Hematopoietic multipotent progenitor cell treated with erythropoietin and hydrocortisone succinate and interleukin-3 and kit ligand, for 6 days (in vitro differentiated cells): ENCODE measurements around the gene PRICKLE2.

Experiments used
- DNase-seq: peaks from one replicate; pipeline ENCODE4 v3.0.0-alpha.2; 2015

Gene PRICKLE2

DNA sequence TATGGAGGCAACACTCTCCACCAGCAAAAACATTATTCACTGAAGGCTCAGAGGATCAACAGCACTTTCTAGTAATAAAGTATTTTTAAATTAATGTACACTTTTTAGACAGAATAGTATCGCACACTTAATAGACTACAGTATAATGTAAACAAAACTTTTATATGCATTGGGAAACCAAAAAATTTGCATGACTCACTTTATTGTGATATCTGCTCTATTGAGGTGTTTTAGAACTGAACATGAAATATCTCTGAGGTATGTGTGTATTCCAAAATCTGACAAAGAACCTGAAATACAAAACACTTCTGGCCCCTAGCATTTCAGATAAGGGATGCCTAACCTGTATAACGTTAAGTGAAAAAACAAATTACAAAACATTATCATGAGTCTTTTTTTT, 99.7 kb downstream of the PRICKLE2 start:
- no peak for DNase-seq

GRCh38 chr3:64123931-64124330, 101.3 kb downstream of the PRICKLE2 start:
- no peak for DNase-seq

- DNase-seq, result no peak
Measured at GRCh38 chr3:64122476-64122875, 102.8 kb downstream of the PRICKLE2 start.

DNA sequence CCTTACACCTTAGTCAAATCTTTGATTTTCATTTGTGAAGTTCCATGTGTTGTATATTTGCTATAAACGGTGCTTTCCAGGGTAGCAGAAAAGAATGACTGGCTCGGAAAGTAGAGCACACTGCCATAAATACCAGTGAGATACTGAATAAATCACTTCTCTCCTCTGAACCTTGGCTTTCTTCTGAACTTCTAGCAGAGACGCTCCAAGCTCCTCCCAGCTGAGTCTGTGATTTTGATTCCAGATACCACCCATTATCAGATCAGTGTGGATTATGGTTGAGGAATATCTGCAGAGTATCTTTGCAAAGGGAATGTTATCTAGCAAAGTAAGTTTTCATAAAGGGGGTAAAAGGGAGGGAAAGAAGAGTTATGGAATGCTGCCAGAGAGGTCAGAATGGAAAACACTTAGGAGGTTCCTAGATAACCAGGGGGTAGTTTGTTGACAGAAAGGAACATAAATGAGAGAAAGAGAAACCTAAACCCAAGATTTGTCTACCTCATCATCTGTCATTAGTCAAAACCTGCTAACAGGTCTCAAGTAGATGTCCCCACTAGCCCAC, 103.4 kb downstream of the PRICKLE2 start:
- DNase-seq, result no peak

- no peak for DNase-seq
Measured at GRCh38 chr3:64120876-64121275, 104.4 kb downstream of the PRICKLE2 start.

DNA sequence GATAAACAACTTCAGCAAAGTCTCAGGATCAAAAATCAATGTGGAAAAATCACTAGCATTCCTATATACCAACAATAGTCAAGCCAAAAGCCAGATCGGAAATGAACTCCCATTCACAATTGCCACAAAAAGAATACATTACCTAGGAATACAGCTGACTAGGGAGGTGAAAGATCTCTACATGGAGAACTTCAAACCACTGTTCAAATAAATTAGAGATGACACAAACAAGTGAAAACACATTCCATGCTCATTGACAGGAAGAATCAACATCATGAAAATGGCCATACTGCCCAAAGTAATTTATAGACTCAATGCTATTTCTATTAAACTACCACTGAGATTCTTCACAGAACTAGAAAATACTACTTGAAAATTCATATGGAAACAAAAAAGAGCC, 107.8 kb downstream of the PRICKLE2 start:
- no peak for DNase-seq

DNA sequence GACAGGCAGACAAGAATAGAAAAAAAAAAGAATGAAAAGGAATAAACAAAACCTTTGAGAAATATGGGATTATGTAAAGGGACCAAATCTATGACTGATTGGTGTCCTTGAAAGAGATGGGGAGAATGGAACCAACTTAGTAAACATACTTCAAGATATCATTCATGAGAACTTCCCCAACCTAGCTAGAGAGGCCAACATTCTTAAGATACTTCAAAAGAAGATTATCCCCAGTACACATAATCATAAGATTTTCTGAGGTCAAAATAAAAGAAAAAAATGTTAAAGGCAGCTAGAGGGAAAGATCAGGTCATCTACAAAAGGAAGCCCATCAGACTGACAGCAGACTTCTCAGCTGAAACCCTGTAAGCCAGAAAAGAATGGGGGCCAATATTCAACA, 110.6 kb downstream of the PRICKLE2 start:
- DNase-seq, result no peak

GRCh38 chr3:64111872-64112271, 113.4 kb downstream of the PRICKLE2 start:
- no peak for DNase-seq

GRCh38 chr3:64111083-64111482, 114.2 kb downstream of the PRICKLE2 start:
- no peak for DNase-seq

DNA sequence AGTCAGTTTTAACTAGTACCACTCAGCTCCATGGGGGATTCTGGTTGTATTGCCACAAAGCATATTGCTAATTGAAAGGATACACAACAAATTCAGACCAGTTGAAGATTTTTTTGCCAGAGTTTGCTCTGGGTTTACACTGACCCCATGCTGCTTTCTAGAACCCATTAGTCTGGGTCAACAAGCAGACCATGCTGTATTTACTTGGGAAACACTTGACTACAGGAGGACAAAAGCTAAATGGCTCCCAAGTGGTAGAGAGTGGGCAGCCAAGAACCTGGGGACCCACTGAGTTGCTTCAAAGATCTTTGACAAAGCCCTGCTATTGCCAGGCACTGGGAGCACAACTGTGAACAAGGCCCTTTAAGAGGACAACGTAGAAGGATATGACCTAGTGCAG, 115.2 kb downstream of the PRICKLE2 start:
- no peak for DNase-seq

DNA sequence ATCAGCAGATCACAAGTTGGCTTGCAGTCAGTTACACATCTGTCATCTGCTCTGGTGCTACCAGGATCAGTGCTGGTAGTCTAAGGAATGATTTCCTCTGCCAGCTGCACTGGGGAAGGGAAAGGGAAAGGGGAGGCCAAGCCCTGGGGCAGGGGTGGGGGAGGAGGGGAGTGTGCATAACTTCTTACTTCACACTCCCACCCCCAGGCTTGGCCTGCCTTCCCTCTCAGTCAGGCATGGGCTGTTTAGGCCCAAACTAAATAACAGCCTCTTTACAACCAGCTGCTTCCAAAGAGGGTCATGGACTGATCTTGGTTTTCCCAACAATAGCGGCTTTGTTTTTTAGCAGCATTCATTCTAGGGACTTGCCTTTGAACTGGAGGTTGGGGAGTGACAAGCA, 115.8 kb downstream of the PRICKLE2 start:
- no peak for DNase-seq

DNA sequence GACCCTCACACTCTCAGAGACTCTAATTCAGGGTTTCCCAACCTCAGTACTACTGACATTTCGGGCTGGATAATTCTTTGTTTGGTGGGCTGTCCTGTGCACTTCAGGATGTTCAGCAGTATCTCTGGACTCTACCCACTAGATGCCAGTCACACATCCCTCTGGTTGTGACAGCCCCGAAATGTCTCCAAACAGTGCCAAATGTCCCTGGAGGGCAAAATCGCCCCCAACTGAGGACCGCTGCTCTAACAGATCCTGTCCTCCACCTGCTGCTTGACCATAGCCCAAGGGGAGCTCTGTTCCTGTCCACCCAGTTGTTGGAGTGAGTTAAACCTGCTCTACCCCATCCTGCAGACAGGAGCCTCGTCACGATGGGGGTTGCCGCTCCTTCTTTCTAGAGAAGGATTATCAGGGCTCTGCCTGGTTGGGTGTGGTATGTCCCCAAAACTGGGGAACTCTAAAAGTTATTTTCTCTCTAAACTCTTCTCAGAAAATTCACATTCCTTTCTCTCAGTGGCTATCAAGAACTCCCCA, 116.4 kb downstream of the PRICKLE2 start:
- DNase-seq, result no peak

DNA sequence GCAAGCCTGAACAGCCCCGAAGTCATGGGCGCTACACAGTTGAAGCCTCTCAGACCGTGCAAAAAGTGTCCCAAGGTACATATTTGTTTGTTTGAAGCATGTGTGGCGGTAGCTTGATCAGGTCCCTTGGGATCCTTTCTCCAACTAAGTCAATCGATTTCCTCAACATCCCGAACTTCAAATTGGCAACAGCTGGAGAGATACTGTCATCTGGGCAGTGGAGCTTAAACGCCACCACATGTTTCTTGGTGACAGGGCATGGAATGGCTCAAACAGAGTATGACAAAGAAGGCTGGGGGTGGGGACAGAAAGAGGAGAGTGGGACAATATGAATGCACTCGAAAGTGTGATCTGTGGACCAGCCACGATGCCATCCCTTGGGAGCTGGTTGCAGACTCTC, 117.0 kb downstream of the PRICKLE2 start:
- no peak for DNase-seq

GRCh38 chr3:64107190-64107589, 118.1 kb downstream of the PRICKLE2 start:
- no peak for DNase-seq

DNA sequence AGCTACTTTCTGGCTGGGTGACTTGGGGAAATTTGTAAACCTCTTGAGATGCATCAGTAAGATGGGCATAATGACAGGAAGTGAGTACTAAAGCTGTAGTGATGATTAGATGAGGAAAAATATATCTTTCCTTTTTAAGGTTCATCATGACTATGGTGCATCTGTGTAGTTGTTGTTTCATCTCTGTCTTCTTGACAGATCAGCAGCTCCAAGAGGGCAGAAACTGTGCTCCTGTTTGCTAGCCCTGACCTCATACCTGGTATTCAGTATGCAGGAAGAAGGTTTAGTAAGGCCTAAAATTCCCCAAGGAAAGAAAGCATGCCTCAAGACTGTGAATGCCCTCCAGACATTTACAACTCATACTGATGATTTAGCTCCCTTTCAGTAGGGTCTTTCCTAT, 119.5 kb downstream of the PRICKLE2 start:
- DNase-seq, result no peak

- no peak for DNase-seq
Measured at GRCh38 chr3:64104691-64105111, 120.6 kb downstream of the PRICKLE2 start.

DNA sequence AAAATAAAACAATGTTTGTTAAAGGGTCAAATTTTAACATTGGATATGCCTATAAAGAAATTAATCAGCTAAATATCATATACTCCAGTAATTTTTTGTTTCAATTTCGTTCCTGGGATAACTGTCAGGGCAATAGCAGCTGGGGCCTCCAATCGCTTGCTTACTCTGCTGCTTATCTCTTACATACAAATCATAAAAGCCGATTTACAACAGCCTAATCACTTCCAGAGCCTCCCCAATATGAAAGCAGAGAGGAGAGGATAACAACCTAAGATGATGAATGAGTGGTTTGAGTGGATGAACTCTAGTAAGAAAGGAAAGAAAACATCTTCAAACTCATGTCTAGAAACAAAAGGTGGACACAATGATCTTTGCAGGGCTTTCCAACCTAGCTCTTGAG, 121.3 kb downstream of the PRICKLE2 start:
- DNase-seq, result no peak

GRCh38 chr3:64103131-64103530, 122.1 kb downstream of the PRICKLE2 start:
- no peak for DNase-seq

DNA sequence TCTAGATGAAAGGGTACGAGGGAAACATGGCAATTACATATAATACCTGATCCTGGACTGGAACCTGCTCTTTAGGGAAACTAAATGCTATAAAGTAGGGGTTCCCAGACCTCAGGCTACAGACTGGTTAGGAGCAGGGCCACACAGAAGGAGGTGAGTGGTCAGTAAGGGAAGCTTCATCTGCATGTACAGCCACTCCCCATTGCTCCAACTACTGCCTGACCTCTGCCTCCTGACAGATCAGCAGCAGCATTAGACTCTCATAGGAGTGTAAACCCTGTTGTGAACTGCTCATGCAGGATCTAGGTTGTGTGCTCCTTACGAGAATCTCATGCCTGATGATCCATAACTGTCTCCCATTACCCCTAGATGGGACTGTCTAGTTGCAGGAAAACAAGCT, 123.1 kb downstream of the PRICKLE2 start:
- no peak for DNase-seq

GRCh38 chr3:64099316-64099715, 126.0 kb downstream of the PRICKLE2 start:
- no peak for DNase-seq

DNA sequence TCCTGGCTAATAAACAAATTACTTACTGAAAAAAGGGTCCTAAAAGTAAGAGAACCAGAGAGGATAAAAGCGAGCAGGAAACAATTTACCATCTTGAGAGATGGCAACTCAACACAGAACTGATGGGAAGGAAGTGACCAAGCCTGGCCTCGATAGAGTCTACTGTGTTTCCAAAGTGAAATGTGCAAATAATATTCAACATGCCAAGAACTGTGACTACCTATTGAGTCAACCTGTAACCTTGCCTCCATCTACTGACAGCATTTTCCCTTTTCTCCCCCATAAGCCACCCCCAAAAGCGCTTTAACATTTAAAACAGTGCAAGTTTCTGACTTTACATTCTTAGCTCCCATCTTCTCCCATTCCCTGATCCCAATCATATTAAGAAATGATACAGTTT, 126.6 kb downstream of the PRICKLE2 start:
- DNase-seq, result no peak

GRCh38 chr3:64097920-64098319, 127.3 kb downstream of the PRICKLE2 start:
- no peak for DNase-seq

DNA sequence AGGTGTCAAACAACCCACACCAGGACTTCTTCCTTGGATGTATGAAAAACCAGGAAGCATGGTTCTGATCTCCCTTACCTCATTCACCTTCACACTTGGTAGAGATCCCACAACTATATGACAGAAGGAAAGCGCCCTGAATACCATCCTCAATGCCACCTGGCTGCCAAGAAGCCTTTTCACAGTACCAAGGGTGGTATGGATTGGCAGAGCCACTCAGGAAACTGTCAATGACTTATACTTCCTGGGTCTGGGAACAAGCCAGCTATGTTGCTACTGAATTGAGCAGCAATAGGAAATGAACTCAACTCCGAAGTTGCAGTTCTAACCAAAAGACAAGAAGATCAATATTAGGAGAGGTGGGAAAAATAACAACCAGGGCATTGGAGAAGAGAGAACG, 129.5 kb downstream of the PRICKLE2 start:
- no peak for DNase-seq

DNA sequence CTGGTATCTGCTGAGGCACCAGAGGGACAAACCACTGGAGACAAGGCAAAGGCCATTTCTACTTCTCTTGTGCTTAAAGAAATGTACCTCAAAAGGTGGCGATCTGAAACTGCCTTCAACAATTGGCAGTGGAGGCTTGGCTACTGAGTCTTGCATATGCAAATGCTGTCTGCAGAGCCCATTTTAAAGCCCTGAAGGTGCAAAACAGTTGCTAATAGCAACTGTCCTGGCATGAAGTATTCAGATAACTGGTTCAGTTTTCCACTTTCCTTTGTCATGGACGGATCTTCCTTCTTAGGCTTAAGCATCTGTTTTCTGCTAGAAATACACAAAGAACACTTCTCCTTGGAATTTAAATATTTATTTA, 130.6 kb downstream of the PRICKLE2 start:
- no peak for DNase-seq
